Measurements from ENCODE around the gene BCAR3.
"Not testable (repeated sequence)": the region's sequence is repeated elsewhere in the genome, so short reads cannot be mapped to it uniquely, and the experiment has no call there.

The BCAR3 gene

DNA sequence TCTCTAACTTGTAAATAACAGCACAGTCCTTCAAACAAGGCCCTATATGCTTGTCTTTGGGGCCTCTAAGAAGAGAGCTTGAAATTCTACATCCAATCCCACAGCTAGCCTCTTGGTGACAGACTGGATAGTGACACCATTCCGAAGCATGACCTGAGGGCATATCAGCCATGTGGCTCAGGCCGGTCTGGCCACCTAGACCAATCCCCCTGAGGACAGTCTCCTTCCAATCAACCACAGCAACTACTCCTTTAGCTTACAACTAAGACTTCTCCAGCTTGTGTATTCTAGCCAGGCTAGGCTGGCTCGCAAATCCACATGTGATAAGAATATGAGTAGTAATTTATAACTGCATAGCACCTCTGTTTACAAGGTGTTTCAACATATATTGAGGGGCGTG lies 14.0 kb downstream of the BCAR3 start:
- DNase-seq: no peak

GRCh38 chr1:93666613-93667384 lies 14.8 kb downstream of the BCAR3 start:
- DNase-seq: no peak

- no peak for DNase-seq
Observed at GRCh38 chr1:93665015-93665414, 16.6 kb downstream of the BCAR3 start.

DNA sequence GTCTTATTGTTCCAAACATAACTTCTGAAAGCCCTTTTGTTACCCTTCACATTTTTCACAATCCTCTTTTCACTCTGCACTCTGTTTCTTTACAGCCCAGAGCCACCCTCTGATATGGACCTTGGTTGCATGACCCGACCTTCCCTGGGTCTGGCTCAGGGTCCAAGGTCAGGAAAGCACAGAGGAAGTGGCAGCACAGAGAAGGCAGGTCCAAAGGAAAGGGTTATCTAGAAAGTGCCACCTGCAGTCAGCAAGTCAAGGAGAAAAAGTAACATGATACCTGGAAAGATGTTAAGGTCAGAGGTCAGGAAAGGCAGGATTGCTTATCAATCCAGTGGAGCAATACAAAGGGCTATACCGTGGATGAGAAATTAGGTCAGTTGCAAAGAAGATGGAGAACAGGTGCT lies 18.4 kb downstream of the BCAR3 start:
- DNase-seq: no peak

- DNase-seq: no peak
Observed at GRCh38 chr1:93662481-93663207, 19.0 kb downstream of the BCAR3 start.

GRCh38 chr1:93661829-93662474 lies 19.7 kb downstream of the BCAR3 start:
- DNase-seq: no peak

DNA sequence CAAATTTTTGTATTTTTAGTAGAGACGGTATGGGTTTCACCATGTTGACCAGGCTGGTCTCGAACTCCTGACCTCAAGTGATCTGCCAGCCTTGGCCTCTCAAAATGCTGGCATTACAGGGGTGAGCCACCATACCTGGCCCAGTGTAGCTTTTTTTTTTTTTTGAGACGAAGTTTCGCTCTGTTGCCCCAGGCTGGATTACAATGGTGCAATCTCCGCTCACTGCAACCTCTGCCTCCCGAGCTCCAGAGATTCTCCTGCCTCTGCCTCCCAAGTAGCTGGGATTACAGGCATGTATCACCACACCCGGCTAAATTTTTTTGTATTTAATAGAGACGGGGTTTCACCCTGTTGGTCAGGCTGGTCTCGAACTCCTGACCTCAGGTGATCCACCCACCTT lies 20.3 kb downstream of the BCAR3 start:
- not testable (repeated sequence) for DNase-seq

GRCh38 chr1:93659822-93660503 lies 21.7 kb downstream of the BCAR3 start:
- no peak for DNase-seq

GRCh38 chr1:93658188-93658587 lies 23.4 kb downstream of the BCAR3 start:
- no peak for DNase-seq

- DNase-seq: no peak
Observed at GRCh38 chr1:93656491-93656890, 25.1 kb downstream of the BCAR3 start.

- DNase-seq: no peak
Observed at GRCh38 chr1:93653656-93654055, 28.0 kb downstream of the BCAR3 start.

GRCh38 chr1:93652323-93652949 lies 29.2 kb downstream of the BCAR3 start:
- DNase-seq: no peak

DNA sequence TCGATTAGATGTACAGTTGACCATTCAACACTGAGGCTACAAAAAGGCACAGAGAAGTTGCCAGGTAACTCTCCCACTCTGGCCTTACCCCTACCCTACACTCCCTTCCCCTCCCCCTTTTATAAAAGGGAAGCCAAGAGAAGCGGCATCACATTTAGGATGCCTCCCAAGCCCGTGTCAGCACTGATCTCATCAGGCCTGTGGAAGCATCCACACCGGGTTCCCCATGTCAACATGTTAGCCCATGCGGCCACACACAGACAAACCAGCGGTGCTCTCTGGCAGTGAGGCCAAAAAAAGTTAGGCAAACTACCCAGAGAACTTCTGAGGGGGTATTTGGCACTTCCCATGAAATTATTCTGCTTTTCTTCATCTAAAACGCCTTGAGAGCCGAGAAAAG lies 29.9 kb downstream of the BCAR3 start:
- DNase-seq: no peak

GRCh38 chr1:93650159-93650558 lies 31.5 kb downstream of the BCAR3 start:
- DNase-seq: not testable (repeated sequence)

DNA sequence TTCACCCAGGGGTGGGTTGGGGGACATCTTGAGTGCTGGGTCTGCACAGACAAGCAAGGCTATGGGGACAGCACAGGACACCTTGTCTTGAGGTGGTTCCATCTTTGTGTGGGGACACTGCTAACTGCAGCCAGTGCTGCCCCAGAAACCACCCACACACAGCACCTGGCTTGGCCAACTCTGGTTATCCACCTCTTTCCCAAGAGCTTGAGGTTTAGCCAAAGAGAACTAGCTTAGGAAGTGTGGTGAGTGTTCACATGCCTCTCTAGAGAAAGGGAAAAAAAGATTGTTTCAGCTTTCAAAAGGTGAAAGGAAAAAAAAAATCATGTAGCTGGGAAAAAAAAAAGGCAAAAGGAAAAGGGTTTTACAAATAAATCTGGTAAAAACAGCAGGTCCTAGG lies 32.4 kb downstream of the BCAR3 start:
- no peak for DNase-seq

- no peak for DNase-seq
Observed at GRCh38 chr1:93648656-93649055, 33.0 kb downstream of the BCAR3 start.

- no peak for DNase-seq
Observed at GRCh38 chr1:93641527-93641926, 40.1 kb downstream of the BCAR3 start.

DNA sequence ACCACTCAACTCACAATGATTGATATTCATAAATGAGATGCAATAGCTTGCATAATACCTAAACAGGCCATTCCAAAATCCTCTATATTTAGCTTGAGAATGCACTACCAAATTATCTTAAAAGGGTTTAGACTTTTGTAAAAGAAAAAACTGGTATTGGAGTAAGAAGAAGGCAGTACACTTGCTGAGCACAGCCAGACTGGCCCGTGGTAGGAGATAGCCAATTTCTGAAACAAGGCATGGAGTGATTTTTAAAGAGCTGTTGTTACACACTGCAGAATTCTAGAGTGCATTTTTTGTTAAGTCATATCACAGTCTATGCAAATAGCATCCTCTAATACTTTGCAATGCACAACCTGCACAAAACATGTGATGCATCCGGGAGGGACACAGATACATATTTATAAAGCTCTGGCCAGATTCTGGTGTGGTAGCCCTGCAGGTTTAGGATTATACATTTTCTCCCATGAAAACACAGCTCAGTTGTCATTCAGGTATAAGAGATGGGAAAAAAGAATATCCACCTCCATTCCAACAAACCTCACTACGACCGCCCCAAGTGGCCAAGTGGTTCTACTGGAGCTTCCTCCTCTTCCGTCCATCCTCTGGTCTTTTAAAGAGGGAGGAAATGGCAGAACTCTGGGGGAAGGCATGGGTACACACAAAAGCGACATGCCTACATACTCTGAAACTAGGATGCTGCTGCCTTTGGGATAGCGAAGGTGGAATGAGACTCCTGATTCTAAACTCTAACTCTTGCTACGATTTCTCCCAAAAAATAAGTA lies 40.8 kb downstream of the BCAR3 start:
- DNase-seq: no peak

DNA sequence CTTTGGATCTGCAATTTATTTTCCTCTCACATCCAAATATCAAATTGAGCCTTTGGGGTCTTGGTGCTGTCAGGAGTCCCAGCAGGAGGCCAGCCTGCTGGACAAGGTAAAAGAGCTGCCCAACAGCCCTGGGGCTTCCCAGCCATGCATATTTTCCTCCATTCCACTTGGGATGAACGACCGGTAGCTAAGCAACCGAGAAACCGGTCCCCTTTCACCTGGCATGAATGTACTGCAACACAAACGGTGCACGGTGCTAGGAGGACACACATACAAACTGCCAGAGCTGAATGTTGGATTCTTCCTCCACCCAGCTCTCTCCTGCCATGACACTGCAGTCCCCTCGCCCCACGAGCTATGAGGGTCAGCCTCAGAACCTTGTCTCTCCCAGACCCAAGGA lies 42.7 kb downstream of the BCAR3 start:
- DNase-seq: no peak

DNA sequence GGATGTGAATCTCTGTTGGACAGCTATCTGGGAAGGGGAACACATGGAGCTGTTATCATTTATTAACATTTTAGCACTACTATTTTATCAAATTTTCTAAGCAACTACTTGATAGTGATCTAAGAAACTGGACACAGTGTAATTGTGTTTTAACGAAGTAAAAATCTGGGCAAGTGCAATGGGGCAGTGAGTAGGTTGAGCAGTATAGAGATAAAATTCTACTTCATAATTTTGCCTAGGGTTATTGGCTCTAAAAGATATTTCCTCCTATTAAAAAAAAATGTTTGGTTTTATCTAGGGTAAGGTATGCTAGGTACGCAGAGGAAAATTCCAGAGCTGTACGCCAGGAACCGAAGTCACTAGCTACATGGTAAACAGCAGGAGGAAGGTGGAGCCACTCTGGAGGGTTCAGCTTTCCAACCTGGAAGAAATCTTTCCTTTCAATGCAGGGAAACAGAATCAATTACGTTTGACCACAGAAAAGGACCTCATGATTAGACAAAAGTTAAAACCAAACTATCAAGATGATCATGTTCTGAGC lies 43.3 kb downstream of the BCAR3 start:
- DNase-seq: no peak

GRCh38 chr1:93636712-93637111 lies 44.9 kb downstream of the BCAR3 start:
- DNase-seq: no peak

Measured in NCI-H1436 (cell line).